RWPE2 (cell line): Measurements from ENCODE around the gene BORCS6.

Experiments used
- ATAC-seq: fragments of 200-7000 bp; cut with Tn5 transposase; 3 replicates; pipeline ENCODE4 v1.9.1; 2021; ENCODE audit warnings: low read depth
- DNase-seq: peaks from one replicate; pipeline ENCODE4 v3.0.0-alpha.2; 2020; ENCODE audit warnings: low spot score
- H3K27ac ChIP-seq: fragments of 450-650 bp; 2 replicates; pipeline ENCODE4 v1.5.1; 2017; ENCODE audit warnings: mild to moderate bottlenecking; ENCODE audit not compliant: poor library complexity, severe bottlenecking
- H3K27me3 ChIP-seq: fragments of 250-450 bp; sonication (Bioruptor Pico); 2 replicates; pipeline ENCODE4 v1.5.1; 2021; ENCODE audit warnings: mild to moderate bottlenecking, moderate library complexity; ENCODE audit not compliant: insufficient read depth, poor library complexity, severe bottlenecking
- H3K36me3 ChIP-seq: fragments of 250-450 bp; sonication (Bioruptor Pico); 2 replicates; pipeline ENCODE4 v1.5.1; 2020; ENCODE audit warnings: low read depth, mild to moderate bottlenecking, moderate library complexity
- H3K4me1 ChIP-seq: fragments of 250-450 bp; sonication (Bioruptor Pico); 2 replicates; pipeline ENCODE4 v1.5.1; 2021; ENCODE audit warnings: mild to moderate bottlenecking, moderate library complexity; ENCODE audit not compliant: insufficient read depth, poor library complexity, severe bottlenecking
- H3K4me3 ChIP-seq: fragments of 250-450 bp; sonication (Bioruptor Pico); 2 replicates; pipeline ENCODE4 v1.5.1; 2021; ENCODE audit warnings: mild to moderate bottlenecking, moderate library complexity; ENCODE audit not compliant: severe bottlenecking
- H3K9me3 ChIP-seq: fragments of 250-450 bp; sonication (Bioruptor Pico); 2 replicates; pipeline ENCODE4 v1.5.1; 2021; ENCODE audit warnings: mild to moderate bottlenecking, moderate library complexity; ENCODE audit not compliant: severe bottlenecking
- CTCF ChIP-seq: fragments of 450-650 bp; IDR thresholded peaks from one replicate; pipeline ENCODE4 v1.5.1; 2017; ENCODE audit warnings: mild to moderate bottlenecking, moderate library complexity; ENCODE audit not compliant: poor library complexity, severe bottlenecking

The BORCS6 gene

GRCh38 chr17:8142887-8143580 lies 46.9 kb downstream of the BORCS6 start:
- H3K36me3 ChIP-seq = peaks cover 84% of the 10 kb centered on the region
- no peak for ATAC-seq
- H3K27ac ChIP-seq = no peak overlapping the region
- peaks cover 2% of the 10 kb centered on the region for H3K4me1 ChIP-seq
- no peak for TF ChIP-seq CTCF
- H3K27me3 ChIP-seq = no peaks in the 10 kb centered on the region
- no peaks in the 10 kb centered on the region for H3K9me3 ChIP-seq
- H3K4me3 ChIP-seq = no peak overlapping the region
- no peak for DNase-seq

GRCh38 chr17:8142158-8142886 lies 47.7 kb downstream of the BORCS6 start:
- no peak for ATAC-seq
- H3K4me3 ChIP-seq = no peak overlapping the region
- peaks cover 77% of the 10 kb centered on the region for H3K36me3 ChIP-seq
- DNase-seq = no peak
- no peaks in the 10 kb centered on the region for H3K9me3 ChIP-seq
- H3K4me1 ChIP-seq = peaks cover 2% of the 10 kb centered on the region
- H3K27me3 ChIP-seq = no peaks in the 10 kb centered on the region
- TF ChIP-seq CTCF = no peak
- H3K27ac ChIP-seq = no peak overlapping the region

GRCh38 chr17:8141741-8142140 lies 48.2 kb downstream of the BORCS6 start:
- Histone ChIP-seq H3K27ac (no peak overlapping the region), H3K9me3 (no peaks in the 10 kb centered on the region), H3K4me1 (peaks cover 2% of the 10 kb centered on the region), H3K36me3 (peaks cover 71% of the 10 kb centered on the region), H3K4me3 (no peak overlapping the region), H3K27me3 (no peaks in the 10 kb centered on the region)
- no peak for ATAC-seq
- TF ChIP-seq CTCF = no peak
- DNase-seq = no peak

GRCh38 chr17:8141045-8141444 lies 48.9 kb downstream of the BORCS6 start:
- ATAC-seq = no peak

More at GRCh38 chr17:8141045-8141444, 48.9 kb downstream of the BORCS6 start:
- DNase-seq = no peak
- H3K4me1 ChIP-seq = peaks cover 2% of the 10 kb centered on the region
- H3K27ac ChIP-seq = peak overlapping the region; percentile 66
- no peak for TF ChIP-seq CTCF
- no peaks in the 10 kb centered on the region for H3K27me3 ChIP-seq
- H3K4me3 ChIP-seq = no peak overlapping the region
- H3K9me3 ChIP-seq = no peaks in the 10 kb centered on the region
- peaks cover 64% of the 10 kb centered on the region for H3K36me3 ChIP-seq
